ENCODE data around the gene SLC24A4. TPM values are rescaled to one million over a fixed set of nuclear protein-coding genes. Genes with fewer than 3 reads are reported as not detected.

SLC24A4 gene
- total RNA-seq, 4 donors from 2014 or later = 0.08 to 0.37 (median 0.22) TPM

- intact Hi-C loops (cut with DNase I; ENCODE audit: low total_unique reads) = no loop called here
- TF ChIP-seq CTCF (IDR thresholded peaks at IDR 0.05) (no peak), POLR2A (IDR thresholded peaks at IDR 0.05) (no peak)
- DNase-seq (ENCODE audit: low spot score in 2 of 2) = no peak
- 94 to 97% methylated on average over 2 of the region's 2 CpGs for WGBS, 2 donors
- H3K4me3 ChIP-seq (ENCODE audit: low read depth, poor library complexity, severe bottlenecking) = no peak overlapping the region
These were observed 198.1 kb downstream of the SLC24A4 start for GRCh38 chr14:92521058-92521415.

DNA sequence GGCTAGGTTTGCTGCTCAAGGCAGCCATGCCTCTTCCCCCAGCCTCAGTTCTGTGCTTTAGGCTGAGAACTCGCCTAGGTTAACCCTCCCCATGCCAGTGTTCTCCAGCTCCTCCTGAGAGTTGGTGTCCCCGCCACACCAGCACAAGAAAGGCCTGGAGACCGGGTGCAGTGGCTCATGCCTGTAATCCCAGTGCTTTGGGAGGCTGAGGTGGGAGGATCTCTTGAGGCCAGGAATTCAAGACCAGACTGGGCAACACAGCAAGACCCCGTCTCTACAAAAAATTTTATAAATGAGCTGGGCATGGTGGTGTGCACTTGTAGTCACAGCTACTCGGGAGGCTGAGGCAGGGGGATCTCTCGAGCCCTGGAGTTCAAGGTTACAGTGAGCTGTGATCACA is 200.8 kb downstream of the SLC24A4 start:
- H3K4me3 ChIP-seq (ENCODE audit: low read depth, poor library complexity, severe bottlenecking) = no peak overlapping the region
- WGBS, 2 donors = 88 to 92% methylated on average over 6 of the region's 6 CpGs
- intact Hi-C loops (cut with DNase I; ENCODE audit: low total_unique reads) = no loop called here
- DNase-seq (ENCODE audit: low spot score in 2 of 2) = no peak
- TF ChIP-seq CTCF (IDR thresholded peaks at IDR 0.05) = no peak
- TF ChIP-seq POLR2A (IDR thresholded peaks at IDR 0.05) = no peak

GRCh38 chr14:92524602-92525185 is 201.7 kb downstream of the SLC24A4 start:
- 81 to 89% methylated on average over 7 to 10 of the region's 10 CpGs for WGBS, 2 donors
- no peak for TF ChIP-seq CTCF (IDR thresholded peaks at IDR 0.05)
- TF ChIP-seq POLR2A (IDR thresholded peaks at IDR 0.05) = no peak
- DNase-seq (ENCODE audit: low spot score in 2 of 2) = peak in 1 of 2 donors; percentile 81
- intact Hi-C loops (cut with DNase I; ENCODE audit: low total_unique reads) = no loop called here
- H3K4me3 ChIP-seq (ENCODE audit: low read depth, poor library complexity, severe bottlenecking) = no peak overlapping the region

DNA sequence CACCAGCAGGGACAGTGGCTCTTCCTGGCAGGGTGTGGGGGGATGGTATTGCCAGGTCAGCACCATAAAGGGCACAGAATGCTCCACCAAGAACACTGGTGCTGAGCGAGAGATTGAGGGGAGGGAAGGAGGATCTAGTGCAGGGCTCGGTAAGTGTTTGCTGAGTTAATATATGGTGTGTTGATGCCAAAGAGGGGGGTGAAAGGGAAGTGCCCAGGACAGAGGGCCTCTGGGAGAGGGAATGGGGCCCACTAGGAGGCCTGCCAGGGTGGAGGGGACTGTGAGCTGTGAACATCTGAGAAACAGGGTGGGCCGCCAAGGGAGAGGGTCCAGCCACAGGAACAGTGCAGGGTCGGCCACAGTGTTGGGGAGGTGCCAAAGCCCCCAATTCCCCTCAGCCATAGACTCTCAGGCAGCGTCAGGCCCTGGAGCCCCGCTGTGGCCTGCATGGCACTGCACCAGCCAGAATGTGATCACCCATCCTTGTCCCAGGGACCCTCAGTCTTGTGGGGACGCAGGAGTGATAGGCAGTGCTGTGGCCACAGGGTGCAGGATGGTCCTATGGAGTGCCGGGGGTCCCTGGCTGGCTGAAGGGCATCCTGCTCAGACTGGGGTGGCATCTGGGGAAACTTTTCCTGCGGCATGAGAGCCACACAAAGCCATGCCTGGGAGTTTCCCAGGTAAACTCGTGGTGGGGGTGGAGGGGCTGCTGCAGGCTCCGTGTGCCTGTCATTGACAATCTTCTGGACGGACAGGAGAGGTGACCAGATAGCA is 202.5 kb downstream of the SLC24A4 start:
- TF ChIP-seq POLR2A (IDR thresholded peaks at IDR 0.05) (no peak), CTCF (IDR thresholded peaks at IDR 0.05) (no peak)
- intact Hi-C loops (cut with DNase I; ENCODE audit: low total_unique reads) = no loop called here
- DNase-seq (ENCODE audit: low spot score in 2 of 2) = peak in 1 of 2 donors; percentile 78
- no peak overlapping the region for H3K4me3 ChIP-seq (ENCODE audit: low read depth, poor library complexity, severe bottlenecking)
- 87 to 89% methylated on average over 12 of the region's 12 CpGs for WGBS, 2 donors

DNA sequence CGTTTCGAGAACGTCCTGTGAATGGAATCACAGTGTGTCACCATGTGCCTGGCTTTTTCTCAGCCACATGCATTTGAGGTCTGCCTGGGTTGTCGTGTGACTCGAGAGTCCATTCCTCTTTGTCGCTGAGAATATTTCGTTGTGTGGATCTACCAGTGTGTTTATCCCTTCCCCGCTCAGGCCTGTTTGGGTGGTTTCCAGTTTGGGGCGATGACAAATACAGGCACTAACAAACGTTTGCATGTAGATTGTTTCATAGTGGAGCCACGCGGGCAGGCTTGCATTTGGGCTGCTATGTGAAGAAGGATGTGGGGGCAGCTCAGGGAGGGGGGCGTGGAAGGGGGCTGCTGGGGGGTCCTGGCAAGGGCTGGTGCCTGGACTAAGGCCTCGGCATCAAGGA is 204.8 kb downstream of the SLC24A4 start:
- TF ChIP-seq POLR2A (IDR thresholded peaks at IDR 0.05) (no peak), CTCF (IDR thresholded peaks at IDR 0.05) (no peak)
- 80 to 84% methylated on average over 14 of the region's 14 CpGs for WGBS, 2 donors
- DNase-seq (ENCODE audit: low spot score in 2 of 2) = no peak
- no peak overlapping the region for H3K4me3 ChIP-seq (ENCODE audit: low read depth, poor library complexity, severe bottlenecking)
- intact Hi-C loops (cut with DNase I; ENCODE audit: low total_unique reads) = no loop called here
